Measurements from ENCODE around the gene IGFBP2.

The IGFBP2 gene

DNA sequence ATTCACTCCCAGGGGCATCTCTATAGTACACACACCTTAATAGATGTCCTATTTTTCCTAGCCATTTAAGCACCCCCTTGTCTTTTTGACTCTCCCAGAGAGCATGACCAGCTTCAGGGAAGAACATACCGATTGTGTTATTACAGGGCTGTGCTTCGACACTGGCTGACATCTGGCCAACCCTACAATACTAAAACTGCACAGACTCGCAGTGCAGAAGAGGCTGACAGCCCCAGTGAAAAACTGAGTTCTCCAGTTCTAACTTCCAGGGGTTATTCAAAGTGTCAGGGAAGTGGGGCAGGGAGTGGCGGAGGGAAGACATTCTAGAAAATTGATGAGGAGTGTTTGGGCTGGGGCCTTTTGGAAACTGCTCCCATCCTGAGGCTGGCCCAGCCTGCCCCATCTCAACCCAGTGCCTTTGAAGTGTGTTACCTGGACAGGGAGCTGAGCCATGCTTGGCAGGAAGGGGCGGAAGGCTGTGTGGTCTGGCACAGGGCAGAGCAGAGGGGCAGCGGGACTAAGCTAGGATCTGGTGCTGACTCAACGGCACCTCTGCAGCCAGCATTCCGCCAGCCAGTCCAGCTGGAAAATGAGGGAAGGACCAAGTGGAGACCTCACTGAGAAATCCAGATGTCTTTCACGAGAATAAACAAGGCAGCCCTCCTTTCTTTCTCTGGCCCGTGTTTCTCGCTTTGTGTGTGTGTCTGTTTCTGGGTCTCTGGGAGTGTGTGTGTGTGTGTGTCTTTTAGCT is 77.5 kb downstream of the IGFBP2 start:
- no peak for DNase-seq (ENCODE audit: low read depth)

- no peak for DNase-seq (ENCODE audit: low read depth)
Measured at GRCh38 chr2:216711348-216711747, 78.1 kb downstream of the IGFBP2 start.

- DNase-seq (ENCODE audit: low read depth) = no peak
Measured at GRCh38 chr2:216713691-216714336, 80.6 kb downstream of the IGFBP2 start.
